COR-L47 (cell line): ENCODE measurements around the gene TXNL1.

ENCODE experiments used
- DNase-seq: peaks from one replicate; lab custom pipeline; 2025; lab: John Stamatoyannopoulos, UW

The TXNL1 gene

DNA sequence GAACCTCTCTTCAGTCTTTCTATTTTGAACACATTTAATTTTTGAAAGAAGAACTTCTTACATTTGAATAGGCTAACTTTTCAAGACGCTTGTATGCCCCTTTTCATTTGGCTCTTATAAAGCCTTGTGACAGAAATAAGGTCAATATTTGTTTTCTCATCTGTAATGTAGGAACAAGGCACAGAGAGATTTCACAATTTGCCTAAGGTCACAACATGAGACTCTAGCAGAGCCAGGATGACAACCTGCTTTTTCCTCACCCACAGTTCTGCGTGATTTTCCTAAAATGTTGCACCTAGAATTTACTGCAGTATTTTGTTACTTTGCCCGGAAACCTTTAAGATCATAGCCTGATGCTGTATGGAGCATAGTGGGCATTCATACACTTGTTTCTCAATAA lies 67.4 kb downstream of the TXNL1 start:
- DNase-seq, result no peak

DNA sequence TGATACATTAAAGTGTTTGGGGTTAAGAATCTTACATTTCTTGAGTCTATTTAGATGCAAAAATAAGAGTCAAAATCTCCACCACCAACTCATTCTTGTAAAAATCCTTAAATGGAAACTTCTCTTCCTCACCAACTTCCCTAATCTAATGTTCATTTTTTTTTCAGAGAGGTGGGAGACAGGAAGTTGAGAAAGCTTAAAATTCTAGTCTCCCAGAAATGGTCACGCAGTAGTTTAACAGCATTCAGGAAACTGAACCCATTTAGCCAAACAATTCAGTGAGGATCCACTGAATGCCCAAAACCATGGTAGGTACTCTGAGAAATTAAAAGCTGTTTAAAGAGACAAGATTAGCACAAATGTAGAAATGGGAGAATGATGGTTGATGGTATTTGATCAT lies 69.0 kb downstream of the TXNL1 start:
- DNase-seq, result no peak

DNA sequence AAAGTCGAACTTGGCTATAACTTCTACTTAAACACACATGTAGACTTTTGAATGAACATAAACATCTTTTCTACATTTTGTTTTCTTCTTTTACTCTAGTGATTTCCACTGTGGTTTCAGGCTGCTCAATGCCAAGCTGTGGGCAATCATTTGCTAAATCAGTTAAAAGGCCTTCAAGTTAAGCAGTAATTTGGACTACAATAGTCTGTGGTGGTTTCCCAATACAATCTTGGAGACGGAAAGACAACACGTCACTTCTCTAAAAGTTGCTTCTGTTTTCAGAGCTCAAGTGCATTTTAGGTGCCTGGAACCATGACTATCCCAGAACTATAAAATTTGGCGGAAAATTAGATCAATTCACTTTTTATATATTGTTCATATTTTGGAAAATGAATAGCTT lies 69.4 kb downstream of the TXNL1 start:
- no peak for DNase-seq

GRCh38 chr18:56565551-56566345 lies 72.6 kb downstream of the TXNL1 start:
- DNase-seq, result no peak

- DNase-seq, result no peak
Observed at GRCh38 chr18:56565046-56565445, 73.3 kb downstream of the TXNL1 start.

DNA sequence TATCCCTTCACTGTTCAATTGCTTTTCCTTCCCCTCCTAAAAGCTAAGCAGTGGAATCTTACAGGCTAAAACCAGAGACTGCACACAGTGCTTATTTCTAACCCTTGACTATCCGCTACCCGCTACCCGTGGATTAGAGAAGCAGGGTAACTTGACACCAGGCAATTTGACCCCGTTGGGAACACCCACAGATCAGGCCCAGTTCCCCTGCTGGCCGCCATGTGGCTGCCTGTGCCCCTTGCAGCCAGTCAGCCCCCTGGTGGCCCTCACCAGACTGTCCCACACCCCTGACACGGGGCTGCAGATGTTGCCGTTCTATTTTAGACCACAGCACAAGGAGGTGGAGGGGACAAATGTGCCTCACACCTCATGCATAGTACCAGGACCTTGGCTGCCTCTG lies 74.8 kb downstream of the TXNL1 start:
- DNase-seq, result peak; percentile 25

GRCh38 chr18:56562479-56562878 lies 75.9 kb downstream of the TXNL1 start:
- DNase-seq, result no peak

DNA sequence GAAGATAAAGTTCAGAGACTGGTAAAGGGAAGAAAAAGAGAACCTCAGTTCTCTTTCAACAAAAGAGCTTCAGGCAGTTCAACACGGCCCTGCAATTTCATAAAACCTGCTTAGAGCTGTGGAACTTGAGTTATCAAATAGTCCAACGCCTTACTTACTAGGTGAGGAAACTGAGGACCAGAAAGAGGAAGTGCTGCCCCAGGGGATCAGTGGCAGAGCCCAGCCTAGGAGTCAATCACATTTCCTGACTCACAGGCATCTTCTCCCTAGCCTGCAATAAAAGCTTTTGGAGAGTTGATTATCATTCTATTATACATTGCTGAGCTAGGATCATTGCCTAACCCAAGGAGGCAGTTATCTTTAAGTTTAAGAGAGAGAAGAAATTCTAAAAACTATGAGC lies 77.4 kb downstream of the TXNL1 start:
- no peak for DNase-seq

GRCh38 chr18:56559044-56559443 lies 79.3 kb downstream of the TXNL1 start:
- no peak for DNase-seq

DNA sequence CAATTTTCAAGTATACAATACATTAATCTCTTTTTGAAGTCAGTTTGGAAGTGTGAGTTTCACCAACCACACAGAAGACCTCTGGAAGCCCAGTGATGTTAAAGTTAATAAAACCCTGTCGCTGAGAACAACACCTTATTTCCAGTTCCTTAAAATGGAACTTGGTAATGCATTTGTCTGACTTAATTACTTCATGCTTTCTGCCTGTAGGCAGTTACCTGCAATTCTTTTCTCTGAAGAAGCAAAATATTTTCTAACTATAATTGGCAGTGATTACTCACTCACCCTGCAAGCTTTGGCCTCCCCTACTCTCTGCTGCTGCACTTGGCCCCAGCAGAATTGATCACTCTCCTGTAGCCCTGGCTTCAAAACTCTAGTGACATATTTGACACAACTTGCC lies 81.5 kb downstream of the TXNL1 start:
- DNase-seq, result no peak

- no peak for DNase-seq
Observed at GRCh38 chr18:56550121-56550520, 88.3 kb downstream of the TXNL1 start.
